ENCODE measurements around the gene SLC36A1. TPM values are rescaled to one million over a fixed set of nuclear protein-coding genes. Genes with fewer than 3 reads are reported as not detected.

Gene SLC36A1
- total RNA-seq, 5 donors from 2014 or later (not counting 1 experiment from before 2014, with no cell fraction given): 5.1 to 8.5 (median 6.3) TPM

GRCh38 chr5:151458314-151458713 lies 10.9 kb downstream of the SLC36A1 start:
- H3K27ac Mint-ChIP-seq: no peak overlapping the region
- peaks cover 4 to 13% of the 10 kb centered on the region in 2 donors for H3K36me3 ChIP-seq (ENCODE audit: control insufficient read depth in 2 of 2, extremely low read depth in 1 of 2, insufficient read depth in 1 of 2, low read length in 1 of 2)
- no peak overlapping the region for H3K27ac ChIP-seq (ENCODE audit: low read length)
- H3K9me3 ChIP-seq: no peaks in the 10 kb centered on the region
- H3K36me3 Mint-ChIP-seq: peaks cover 15% of the 10 kb centered on the region
- no peaks in the 10 kb centered on the region for H3K9me3 Mint-ChIP-seq
- H3K27me3 ChIP-seq (replicated peaks in 1 of 2; ENCODE audit: control insufficient read depth in 2 of 2, extremely low read depth in 1 of 2, insufficient read depth in 2 of 2, low read length in 1 of 2): no peaks in the 10 kb centered on the region
- no peak for ATAC-seq (replicated peaks in 1 of 4)
- POLR2A ChIA-PET: no interaction called here
- H3K4me1 ChIP-seq (ENCODE audit: control insufficient read depth in 1 of 2, extremely low read depth in 1 of 2, insufficient read depth in 2 of 2, low read length in 2 of 2): no peaks in the 10 kb centered on the region
- 100% methylated on average over 1 of the region's 5 CpGs for WGBS (ENCODE audit: insufficient coverage)
- DNase-seq: no peak
- no peak overlapping the region for H3K4me3 Mint-ChIP-seq
- no peaks in the 10 kb centered on the region for H3K27me3 Mint-ChIP-seq
- CTCF ChIA-PET: interaction anchor here in 1 of 2 donors (1.0 kb wide), 1 partner anchor 8 kb away, joined by 5 read pairs; no protein-coding TSS in a partner anchor
- H3K4me1 Mint-ChIP-seq: no peaks in the 10 kb centered on the region
- no peak overlapping the region for H3K4me3 ChIP-seq (ENCODE audit: control insufficient read depth in 1 of 2, extremely low read depth in 1 of 2, low read length in 1 of 2)

- peaks cover 28% of the 10 kb centered on the region for H3K36me3 Mint-ChIP-seq
- H3K27ac Mint-ChIP-seq: no peak overlapping the region
- WGBS (ENCODE audit: insufficient coverage): 100% methylated on average over 2 of the region's 4 CpGs
- ATAC-seq (replicated peaks in 1 of 4): no peak
- Histone ChIP-seq H3K4me1 (ENCODE audit: control insufficient read depth in 1 of 2, extremely low read depth in 1 of 2, insufficient read depth in 2 of 2, low read length in 2 of 2) (no peaks in the 10 kb centered on the region), H3K27me3 (replicated peaks in 1 of 2; ENCODE audit: control insufficient read depth in 2 of 2, extremely low read depth in 1 of 2, insufficient read depth in 2 of 2, low read length in 1 of 2) (no peaks in the 10 kb centered on the region), H3K4me3 (ENCODE audit: control insufficient read depth in 1 of 2, extremely low read depth in 1 of 2, low read length in 1 of 2) (no peak overlapping the region), H3K9me3 (no peaks in the 10 kb centered on the region), H3K36me3 (ENCODE audit: control insufficient read depth in 2 of 2, extremely low read depth in 1 of 2, insufficient read depth in 1 of 2, low read length in 1 of 2) (peaks cover 4 to 18% of the 10 kb centered on the region in 2 donors), H3K27ac (ENCODE audit: low read length) (no peak overlapping the region)
- CTCF ChIA-PET: interaction anchor here (0.9 to 2.0 kb wide), 3 partner anchors 9 to 14 kb away, joined by 3 to 9 read pairs (median 3); partner anchors contain the start of gene SLC36A1 (in 1 of the 2)
- POLR2A ChIA-PET: no interaction called here
- no peak overlapping the region for H3K4me3 Mint-ChIP-seq
- H3K4me1 Mint-ChIP-seq: no peaks in the 10 kb centered on the region
- no peak for DNase-seq
- no peaks in the 10 kb centered on the region for H3K27me3 Mint-ChIP-seq
- no peaks in the 10 kb centered on the region for H3K9me3 Mint-ChIP-seq
Observed at GRCh38 chr5:151459680-151460324, 12.4 kb downstream of the SLC36A1 start.

GRCh38 chr5:151461312-151461711 lies 13.9 kb downstream of the SLC36A1 start:
- WGBS (ENCODE audit: insufficient coverage): no CpG with 5 or more reads among the region's 3 CpGs
- CTCF ChIA-PET: no interaction called here
- H3K27ac ChIP-seq (ENCODE audit: low read length): no peak overlapping the region

GRCh38 chr5:151463137-151464029 lies 16.0 kb downstream of the SLC36A1 start:
- Histone ChIP-seq H3K27ac (ENCODE audit: low read length) (no peak overlapping the region), H3K9me3 (no peaks in the 10 kb centered on the region), H3K36me3 (ENCODE audit: control insufficient read depth in 2 of 2, extremely low read depth in 1 of 2, insufficient read depth in 1 of 2, low read length in 1 of 2) (peaks cover 4 to 34% of the 10 kb centered on the region in 2 donors), H3K4me3 (ENCODE audit: control insufficient read depth in 1 of 2, extremely low read depth in 1 of 2, low read length in 1 of 2) (no peak overlapping the region), H3K4me1 (ENCODE audit: control insufficient read depth in 1 of 2, extremely low read depth in 1 of 2, insufficient read depth in 2 of 2, low read length in 2 of 2) (no peaks in the 10 kb centered on the region), H3K27me3 (replicated peaks in 1 of 2; ENCODE audit: control insufficient read depth in 2 of 2, extremely low read depth in 1 of 2, insufficient read depth in 2 of 2, low read length in 1 of 2) (no peaks in the 10 kb centered on the region)
- ChIA-PET CTCF (no interaction called here), POLR2A (no interaction called here)
- Mint-ChIP-seq H3K27me3 (no peaks in the 10 kb centered on the region), H3K9me3 (no peaks in the 10 kb centered on the region), H3K27ac (no peak overlapping the region), H3K4me3 (no peak overlapping the region), H3K4me1 (no peaks in the 10 kb centered on the region), H3K36me3 (peaks cover 53% of the 10 kb centered on the region)
- DNase-seq (no peak), ATAC-seq (replicated peaks in 1 of 4) (no peak)
- 100% methylated on average over 1 of the region's 5 CpGs for WGBS (ENCODE audit: insufficient coverage)

More at GRCh38 chr5:151461312-151461711, 13.9 kb downstream of the SLC36A1 start:
- H3K27me3 ChIP-seq (replicated peaks in 1 of 2; ENCODE audit: control insufficient read depth in 2 of 2, extremely low read depth in 1 of 2, insufficient read depth in 2 of 2, low read length in 1 of 2): no peaks in the 10 kb centered on the region
- H3K27me3 Mint-ChIP-seq: no peaks in the 10 kb centered on the region
- no peak for DNase-seq
- peaks cover 39% of the 10 kb centered on the region for H3K36me3 Mint-ChIP-seq
- H3K4me1 ChIP-seq (ENCODE audit: control insufficient read depth in 1 of 2, extremely low read depth in 1 of 2, insufficient read depth in 2 of 2, low read length in 2 of 2): no peaks in the 10 kb centered on the region
- peaks cover 4 to 18% of the 10 kb centered on the region in 2 donors for H3K36me3 ChIP-seq (ENCODE audit: control insufficient read depth in 2 of 2, extremely low read depth in 1 of 2, insufficient read depth in 1 of 2, low read length in 1 of 2)
- H3K27ac Mint-ChIP-seq: no peak overlapping the region
- H3K4me3 ChIP-seq (ENCODE audit: control insufficient read depth in 1 of 2, extremely low read depth in 1 of 2, low read length in 1 of 2): no peak overlapping the region
- H3K9me3 ChIP-seq: no peaks in the 10 kb centered on the region
- no peaks in the 10 kb centered on the region for H3K4me1 Mint-ChIP-seq
- POLR2A ChIA-PET: no interaction called here
- no peaks in the 10 kb centered on the region for H3K9me3 Mint-ChIP-seq
- H3K4me3 Mint-ChIP-seq: no peak overlapping the region
- ATAC-seq (replicated peaks in 1 of 4): no peak

GRCh38 chr5:151464101-151464500 lies 16.7 kb downstream of the SLC36A1 start:
- POLR2A ChIA-PET: no interaction called here
- CTCF ChIA-PET: no interaction called here
- Mint-ChIP-seq H3K4me1 (no peaks in the 10 kb centered on the region), H3K4me3 (no peak overlapping the region), H3K9me3 (no peaks in the 10 kb centered on the region), H3K27ac (no peak overlapping the region), H3K27me3 (no peaks in the 10 kb centered on the region), H3K36me3 (peaks cover 53% of the 10 kb centered on the region)
- H3K4me3 ChIP-seq (ENCODE audit: control insufficient read depth in 1 of 2, extremely low read depth in 1 of 2, low read length in 1 of 2): no peak overlapping the region
- H3K27ac ChIP-seq (ENCODE audit: low read length): no peak overlapping the region
- no peaks in the 10 kb centered on the region for H3K4me1 ChIP-seq (ENCODE audit: control insufficient read depth in 1 of 2, extremely low read depth in 1 of 2, insufficient read depth in 2 of 2, low read length in 2 of 2)
- 94% methylated on average over 4 of the region's 4 CpGs for WGBS (ENCODE audit: insufficient coverage)
- DNase-seq (no peak), ATAC-seq (replicated peaks in 1 of 4) (no peak)
- peaks cover 4 to 36% of the 10 kb centered on the region in 2 donors for H3K36me3 ChIP-seq (ENCODE audit: control insufficient read depth in 2 of 2, extremely low read depth in 1 of 2, insufficient read depth in 1 of 2, low read length in 1 of 2)
- no peaks in the 10 kb centered on the region for H3K9me3 ChIP-seq
- no peaks in the 10 kb centered on the region for H3K27me3 ChIP-seq (replicated peaks in 1 of 2; ENCODE audit: control insufficient read depth in 2 of 2, extremely low read depth in 1 of 2, insufficient read depth in 2 of 2, low read length in 1 of 2)

GRCh38 chr5:151465476-151465875 lies 18.1 kb downstream of the SLC36A1 start:
- peaks cover 0 to 27% of the 10 kb centered on the region in 2 donors for H3K36me3 ChIP-seq (ENCODE audit: control insufficient read depth in 2 of 2, extremely low read depth in 1 of 2, insufficient read depth in 1 of 2, low read length in 1 of 2)
- H3K9me3 ChIP-seq: no peaks in the 10 kb centered on the region
- ATAC-seq (replicated peaks in 1 of 4) (no peak), DNase-seq (no peak)
- ChIA-PET POLR2A (no interaction called here), CTCF (interaction anchor here in 1 of 2 donors (0.9 kb wide), 1 partner anchor 17 kb away, joined by 4 read pairs; no protein-coding TSS in a partner anchor)
- Mint-ChIP-seq H3K27ac (no peak overlapping the region), H3K4me1 (no peaks in the 10 kb centered on the region), H3K36me3 (peaks cover 44% of the 10 kb centered on the region), H3K4me3 (no peak overlapping the region), H3K9me3 (no peaks in the 10 kb centered on the region), H3K27me3 (no peaks in the 10 kb centered on the region)
- no peaks in the 10 kb centered on the region for H3K27me3 ChIP-seq (replicated peaks in 1 of 2; ENCODE audit: control insufficient read depth in 2 of 2, extremely low read depth in 1 of 2, insufficient read depth in 2 of 2, low read length in 1 of 2)
- no peak overlapping the region for H3K4me3 ChIP-seq (ENCODE audit: control insufficient read depth in 1 of 2, extremely low read depth in 1 of 2, low read length in 1 of 2)
- H3K4me1 ChIP-seq (ENCODE audit: control insufficient read depth in 1 of 2, extremely low read depth in 1 of 2, insufficient read depth in 2 of 2, low read length in 2 of 2): no peaks in the 10 kb centered on the region
- H3K27ac ChIP-seq (ENCODE audit: low read length): no peak overlapping the region
- WGBS (ENCODE audit: insufficient coverage): 94% methylated on average over 3 of the region's 4 CpGs
